Stimulated activated CD8-positive, alpha-beta memory T cell treated with anti-CD3 and anti-CD28 coated beads, Interleukin-4, amount 100 ng/mL, for 1 hour (primary cell): ENCODE results near the gene CARM1.
A peak's percentile ranks its signal among the peaks of the same experiment; 100 is the strongest.
"Not testable (repeated sequence)": the region's sequence is repeated elsewhere in the genome, so short reads cannot be mapped to it uniquely, and the experiment has no call there.

Experiments
- DNase-seq, 2 donors: peaks; one replicate each; pipeline ENCODE4 v3.0.0-alpha.2; 2020; ENCODE audit warnings: low read depth in 2 of 2, low spot score in 1 of 2

The CARM1 gene

GRCh38 chr19:10846500-10847202 lies 24.7 kb upstream of the CARM1 start:
- no peak for DNase-seq

GRCh38 chr19:10848230-10848856 lies 23.0 kb upstream of the CARM1 start, which contains the start of gene C19orf38:
C19orf38 (plus strand) TSS chr19:10848415; CDS start chr19:10848509, 94 bp downstream.
- no peak for DNase-seq

DNA sequence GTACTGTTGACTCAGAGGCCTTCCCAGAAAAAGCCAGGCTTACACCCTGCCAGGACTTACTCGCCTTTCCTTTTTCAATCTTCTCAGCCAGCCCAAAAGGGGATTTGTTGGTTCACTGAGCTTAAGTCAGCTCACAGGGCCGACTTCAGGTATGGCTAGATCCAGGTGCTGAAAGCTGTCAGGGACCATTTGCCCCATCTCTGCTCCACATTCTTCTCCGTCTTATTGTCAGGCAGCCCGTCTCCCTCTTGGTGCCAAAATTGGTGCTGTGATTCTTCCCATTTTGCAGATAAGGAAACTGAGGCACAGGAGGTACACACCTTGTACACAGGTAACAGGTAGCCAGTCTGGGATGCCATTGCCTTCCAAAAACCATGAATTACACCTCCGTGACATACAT lies 20.7 kb upstream of the CARM1 start:
- DNase-seq, result no peak

- DNase-seq, result no peak
Observed at GRCh38 chr19:10852098-10852800, 19.1 kb upstream of the CARM1 start.

GRCh38 chr19:10852941-10853340 lies 18.4 kb upstream of the CARM1 start:
- no peak for DNase-seq

GRCh38 chr19:10854350-10855089 lies 16.8 kb upstream of the CARM1 start:
- DNase-seq, result no peak

DNA sequence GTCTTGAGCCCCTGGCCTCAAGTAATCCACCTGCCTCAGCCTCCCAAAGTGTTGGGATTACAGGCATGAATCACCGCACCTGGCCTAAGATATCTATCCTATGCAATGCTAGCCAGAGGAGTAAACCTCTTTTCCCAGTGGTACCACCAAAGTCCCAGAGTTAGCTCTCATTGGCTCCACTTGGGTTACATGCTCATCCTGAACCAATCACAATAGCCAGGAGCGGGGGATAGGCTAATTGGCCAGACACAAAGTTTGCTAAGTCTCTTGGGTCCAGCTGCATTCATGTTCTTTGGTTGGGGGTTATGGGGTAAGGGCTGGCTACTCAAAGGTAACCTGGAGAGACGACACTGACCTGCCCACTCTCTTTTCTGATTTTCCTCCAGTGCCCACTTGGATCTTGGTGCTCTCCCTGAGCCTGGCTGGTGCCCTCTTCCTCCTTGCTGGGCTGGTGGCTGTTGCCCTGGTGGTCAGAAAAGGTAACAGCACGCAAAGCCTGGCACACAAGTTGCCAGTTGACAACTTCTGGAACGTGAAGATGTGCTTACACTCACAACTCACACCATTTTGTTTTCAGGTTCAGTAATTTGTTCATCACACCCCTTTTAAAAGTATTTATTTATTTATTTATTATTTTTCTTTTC lies 15.4 kb upstream of the CARM1 start:
- DNase-seq, result no peak

GRCh38 chr19:10856899-10857298 lies 14.5 kb upstream of the CARM1 start:
- not testable (repeated sequence) for DNase-seq

GRCh38 chr19:10858204-10858828 lies 13.0 kb upstream of the CARM1 start:
- DNase-seq, result no peak

GRCh38 chr19:10861103-10861651 lies 10.2 kb upstream of the CARM1 start:
- no peak for DNase-seq

- DNase-seq, result no peak
Observed at GRCh38 chr19:10862561-10863106, 8.7 kb upstream of the CARM1 start.

DNA sequence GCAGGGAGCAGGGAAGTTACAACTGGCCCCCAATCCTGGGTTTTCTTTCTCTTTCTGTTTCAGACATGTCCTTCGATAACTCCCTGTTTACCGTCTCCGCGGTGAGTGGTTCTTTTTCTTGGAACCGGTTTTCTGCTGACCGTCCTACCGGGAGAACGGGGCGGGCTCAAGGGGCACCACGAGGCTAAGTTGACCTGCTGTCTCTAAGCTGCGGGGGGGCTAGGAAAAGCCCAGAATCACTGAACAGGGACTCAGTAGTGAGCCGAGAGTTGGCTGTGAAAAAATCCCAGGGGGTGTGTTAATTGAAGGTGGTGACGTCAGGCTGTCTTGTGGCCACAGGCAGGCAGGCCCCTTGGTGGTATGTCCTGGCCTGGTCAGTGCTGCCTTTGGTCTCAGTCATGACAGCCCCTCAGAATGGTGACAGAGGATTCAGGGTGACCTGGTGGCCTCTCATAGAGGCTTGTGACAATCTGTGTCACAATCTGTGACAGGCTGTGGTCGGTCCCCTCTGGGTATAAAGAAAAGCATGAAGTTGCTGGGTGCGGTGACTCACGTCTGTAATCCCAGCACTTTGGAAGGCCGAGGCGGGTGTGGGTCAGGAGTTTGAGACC lies 8.1 kb upstream of the CARM1 start:
- no peak for DNase-seq

DNA sequence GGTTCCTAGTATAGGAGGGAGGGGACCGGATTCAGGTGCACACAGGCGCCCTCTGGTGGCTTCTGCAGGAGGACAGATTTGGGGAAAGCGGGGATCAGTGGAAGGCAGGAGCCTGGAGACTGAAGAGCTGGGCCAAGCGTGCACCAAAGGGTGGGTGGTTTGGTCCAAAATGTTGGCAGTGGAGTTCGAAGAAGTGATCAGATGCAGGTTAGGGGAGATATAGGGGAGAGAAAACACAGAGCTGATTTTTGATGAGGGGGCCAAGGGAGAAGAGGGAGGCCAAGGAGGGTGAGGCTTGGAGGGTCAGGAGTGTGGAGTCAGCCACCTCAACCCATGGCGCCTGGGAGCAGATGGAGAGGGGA lies 6.8 kb upstream of the CARM1 start:
- DNase-seq, result peak; percentile 42 to 61

- DNase-seq, result no peak
Observed at GRCh38 chr19:10866495-10866894, 4.9 kb upstream of the CARM1 start.

DNA sequence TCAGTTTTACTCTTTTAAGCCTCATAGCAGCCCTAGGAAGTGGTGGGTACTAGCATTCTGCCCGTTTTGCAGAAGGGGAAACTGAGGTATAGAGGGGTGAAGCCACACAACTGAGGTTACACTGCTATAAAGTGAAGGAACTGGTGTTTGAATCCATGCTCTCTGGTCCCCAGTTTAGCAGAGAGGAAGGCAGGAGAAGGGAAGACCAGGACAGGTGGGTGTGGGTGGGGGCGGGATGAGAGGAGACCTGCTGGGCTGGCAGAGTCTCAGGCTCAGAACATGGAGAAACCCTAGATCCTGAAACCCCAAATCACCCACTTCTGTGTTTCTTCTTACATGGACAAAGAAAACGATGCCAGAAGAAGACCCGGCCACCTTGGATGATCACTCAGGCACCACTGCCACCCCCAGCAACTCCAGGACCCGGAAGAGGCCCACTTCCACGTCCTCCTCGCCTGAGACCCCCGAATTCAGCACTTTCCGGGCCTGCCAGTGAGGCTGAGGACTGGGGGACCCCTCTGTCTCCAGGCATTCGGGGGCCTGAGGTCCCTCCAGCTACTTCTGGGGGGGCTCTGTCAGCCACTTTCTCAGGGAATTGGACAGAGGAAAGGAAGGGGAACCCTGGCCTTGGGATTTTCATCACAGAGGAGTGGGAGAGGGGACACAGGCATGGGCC lies 2.3 kb upstream of the CARM1 start:
- DNase-seq, result no peak

DNA sequence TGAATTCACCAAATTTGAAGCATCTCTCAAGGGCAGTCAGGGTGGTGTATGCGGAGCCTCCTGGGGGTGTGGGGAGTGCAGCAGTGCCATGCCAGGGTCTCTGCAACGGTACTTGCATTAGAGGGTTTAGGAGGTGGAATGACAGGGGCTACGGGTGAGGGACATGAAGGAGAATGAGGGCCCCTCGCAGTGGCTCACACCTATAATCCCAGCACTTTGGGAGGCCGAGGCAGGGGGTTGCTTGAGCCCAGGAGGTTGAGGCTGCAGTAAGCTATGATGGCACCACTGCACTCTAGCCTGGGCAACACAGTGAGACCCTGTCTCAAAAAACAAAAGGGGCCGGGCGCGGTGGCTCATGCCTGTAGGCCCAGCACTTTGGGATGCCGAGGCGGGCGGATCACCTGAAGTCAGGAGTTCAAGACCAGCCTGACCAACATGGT lies 1.5 kb upstream of the CARM1 start:
- not testable (repeated sequence) for DNase-seq

- no peak for DNase-seq
Observed at GRCh38 chr19:10870501-10870954, 825 bp upstream of the CARM1 start.

DNA sequence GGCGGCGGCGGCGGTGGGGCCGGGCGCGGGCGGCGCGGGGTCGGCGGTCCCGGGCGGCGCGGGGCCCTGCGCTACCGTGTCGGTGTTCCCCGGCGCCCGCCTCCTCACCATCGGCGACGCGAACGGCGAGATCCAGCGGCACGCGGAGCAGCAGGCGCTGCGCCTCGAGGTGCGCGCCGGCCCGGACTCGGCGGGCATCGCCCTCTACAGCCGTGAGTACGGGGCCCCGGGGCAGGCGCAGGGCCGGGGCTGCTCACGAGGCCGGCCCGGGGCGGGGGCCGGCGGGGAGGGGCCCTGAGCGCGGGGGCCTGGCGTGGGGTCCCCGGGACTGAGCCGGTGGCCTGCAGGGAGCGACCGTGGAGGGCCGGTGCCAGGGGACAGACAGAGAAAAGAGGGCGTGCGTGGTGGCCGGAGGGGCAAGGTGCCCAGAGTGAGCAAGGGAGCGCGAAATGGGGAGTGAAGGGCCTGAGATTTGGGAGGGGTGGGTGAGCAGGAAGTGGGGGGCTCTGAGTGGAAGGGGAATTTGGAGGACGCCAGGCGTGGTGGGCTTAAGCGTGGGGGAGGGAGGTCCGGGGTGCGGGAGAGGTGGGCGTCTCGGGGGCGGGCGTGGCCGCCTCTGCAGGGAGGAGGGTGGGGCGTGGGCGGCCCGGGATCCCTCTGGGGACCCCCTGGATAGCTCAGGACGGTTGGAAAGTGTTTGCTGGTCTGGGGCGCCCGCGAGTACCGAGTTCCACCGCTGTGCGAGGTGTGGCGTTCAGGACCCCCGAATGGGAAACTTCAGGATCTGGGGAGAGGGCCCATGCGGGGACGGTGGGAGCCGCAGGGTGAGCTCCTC lies 575 bp downstream of the CARM1 start:
- no peak for DNase-seq
